ENCODE data around the gene TAF4B.

GRCh38 chr18:26225915-26226228 is 373 bp upstream of the TAF4B start:
- TF ChIP-seq CTCF (conservative IDR thresholded peaks at IDR 0.05; ENCODE audit: low read depth, low read length) (no peak), EZH2phosphoT487 (IDR thresholded peaks at IDR 0.05; ENCODE audit: borderline replicate concordance, low read length) (no peak)

Measured in PC-3 (cell line).